Measurements from ENCODE around the gene C1orf226.

The C1orf226 gene

DNA sequence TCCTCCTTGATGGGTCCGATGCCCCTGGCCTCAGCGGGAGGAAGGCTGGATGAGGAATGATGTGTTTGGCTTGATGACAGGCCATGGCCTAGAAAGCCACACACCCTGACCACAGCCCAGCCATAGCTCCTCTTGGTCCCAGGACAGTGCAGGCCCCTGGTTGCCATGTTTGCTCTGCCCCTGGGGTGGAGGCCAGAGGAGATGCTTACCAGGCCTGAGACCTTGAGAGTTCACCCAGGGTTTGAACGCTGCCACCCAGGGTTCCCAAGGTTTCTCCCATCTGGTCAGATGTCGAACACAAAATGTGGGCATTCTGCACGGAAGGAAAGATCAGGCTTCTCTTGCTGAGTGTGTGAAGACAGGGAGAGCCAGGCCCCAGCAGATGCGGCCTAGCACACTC, 2.6 kb downstream of the C1orf226 start:
- no peak for DNase-seq (ENCODE audit: low read depth in 1 of 2, low spot score in 1 of 2)

DNA sequence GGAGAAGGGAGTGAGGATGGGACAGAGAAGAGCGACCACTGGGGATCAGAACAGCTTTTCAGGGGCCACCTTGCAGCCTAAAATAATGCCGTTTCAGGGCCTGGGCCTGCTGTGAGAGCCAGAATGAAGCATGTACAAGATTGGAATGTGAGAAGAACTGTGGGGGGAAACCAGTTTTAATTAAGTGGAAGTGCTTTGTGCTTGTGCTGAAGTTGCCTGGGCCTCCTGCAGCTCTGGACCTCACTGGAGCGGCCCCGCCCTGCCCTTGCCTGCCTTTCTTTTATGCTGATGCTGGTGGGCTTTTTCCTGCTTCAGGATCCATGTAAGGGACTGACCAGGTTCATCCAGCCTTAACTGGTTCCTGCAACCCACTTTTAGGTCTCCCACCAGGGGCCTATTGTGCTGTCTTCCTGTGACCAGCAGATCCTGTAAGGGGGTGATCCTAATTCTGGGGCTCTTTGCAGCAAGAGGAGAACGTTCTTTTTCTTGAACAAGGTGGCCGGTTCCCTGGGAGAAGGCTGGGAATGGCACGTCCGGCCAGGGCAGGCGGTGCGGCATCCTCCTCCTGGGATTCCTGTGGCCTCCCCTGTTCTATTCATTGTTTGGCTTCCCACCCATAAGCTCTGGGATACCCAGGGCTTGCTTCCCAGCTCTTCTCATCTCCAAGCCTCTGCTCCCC, 3.2 kb downstream of the C1orf226 start:
- DNase-seq (ENCODE audit: low read depth in 1 of 2, low spot score in 1 of 2) = no peak

DNA sequence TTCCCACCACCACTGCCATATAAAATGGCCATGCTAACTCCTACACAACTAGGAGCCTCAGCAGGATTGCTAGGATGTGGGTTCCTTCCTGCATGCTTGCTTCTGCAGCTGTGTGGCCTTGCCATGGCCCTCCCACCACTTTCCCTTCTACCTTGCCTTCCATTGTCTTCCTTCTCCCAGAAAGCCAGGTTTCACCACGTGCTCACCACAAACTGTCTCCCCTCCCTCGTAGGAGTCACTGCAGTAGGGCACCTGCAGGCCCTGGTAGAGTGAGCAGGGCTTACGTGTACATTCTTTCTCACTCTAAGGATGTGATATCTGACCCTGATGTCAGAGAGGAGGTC, 3.7 kb downstream of the C1orf226 start:
- DNase-seq (ENCODE audit: low read depth in 1 of 2, low spot score in 1 of 2) = no peak

DNA sequence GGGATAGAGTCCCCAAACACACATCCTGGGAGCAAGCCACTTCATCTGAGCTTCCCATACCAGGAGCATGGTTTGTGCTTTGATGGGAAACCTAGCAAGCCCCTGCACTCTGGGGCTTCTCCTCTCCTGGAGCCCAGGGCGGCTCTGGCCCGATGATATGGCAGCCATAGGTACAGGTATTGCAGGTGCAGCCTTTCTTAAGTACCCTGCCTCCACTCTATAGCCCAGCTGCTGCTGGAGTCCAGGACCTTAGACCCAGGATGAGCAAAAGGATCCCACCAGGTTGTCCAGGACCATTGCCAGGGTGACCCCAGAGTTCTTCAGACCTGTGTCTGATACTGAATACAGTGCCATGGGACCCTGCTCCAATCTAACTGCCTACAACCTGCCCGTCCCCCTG, 4.2 kb downstream of the C1orf226 start:
- no peak for DNase-seq (ENCODE audit: low read depth in 1 of 2, low spot score in 1 of 2)

GRCh38 chr1:162386292-162387225, 5.0 kb downstream of the C1orf226 start:
- no peak for DNase-seq (ENCODE audit: low read depth in 1 of 2, low spot score in 1 of 2)

GRCh38 chr1:162387226-162388082, 5.9 kb downstream of the C1orf226 start:
- no peak for DNase-seq (ENCODE audit: low read depth in 1 of 2, low spot score in 1 of 2)

DNA sequence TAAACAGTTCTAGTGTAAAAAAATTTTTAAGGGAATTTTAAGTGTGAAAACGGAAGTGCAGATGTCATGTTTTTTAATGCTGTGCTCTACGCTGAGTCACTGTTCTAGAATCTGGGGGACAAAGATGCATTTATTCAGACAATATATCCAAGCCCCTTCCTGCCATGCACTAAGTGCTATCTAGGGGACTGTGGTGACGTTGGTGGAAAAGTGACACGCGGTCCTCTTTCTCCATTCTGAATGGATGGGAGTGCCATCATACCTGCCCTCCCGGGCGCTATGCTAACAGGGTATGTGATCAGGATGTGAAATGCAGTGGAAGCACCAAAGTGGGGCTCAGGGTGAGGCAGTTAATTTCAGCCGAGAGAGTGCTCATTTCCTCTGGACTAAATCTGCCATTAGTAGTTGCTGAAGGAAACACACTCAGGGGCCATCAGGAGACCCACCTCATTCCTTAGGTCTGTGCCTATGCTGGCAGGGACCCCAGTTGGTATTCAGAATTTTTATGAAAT, 6.6 kb downstream of the C1orf226 start:
- no peak for DNase-seq (ENCODE audit: low read depth in 1 of 2, low spot score in 1 of 2)

GRCh38 chr1:162388615-162389014, 7.1 kb downstream of the C1orf226 start:
- no peak for DNase-seq (ENCODE audit: low read depth in 1 of 2, low spot score in 1 of 2)

DNA sequence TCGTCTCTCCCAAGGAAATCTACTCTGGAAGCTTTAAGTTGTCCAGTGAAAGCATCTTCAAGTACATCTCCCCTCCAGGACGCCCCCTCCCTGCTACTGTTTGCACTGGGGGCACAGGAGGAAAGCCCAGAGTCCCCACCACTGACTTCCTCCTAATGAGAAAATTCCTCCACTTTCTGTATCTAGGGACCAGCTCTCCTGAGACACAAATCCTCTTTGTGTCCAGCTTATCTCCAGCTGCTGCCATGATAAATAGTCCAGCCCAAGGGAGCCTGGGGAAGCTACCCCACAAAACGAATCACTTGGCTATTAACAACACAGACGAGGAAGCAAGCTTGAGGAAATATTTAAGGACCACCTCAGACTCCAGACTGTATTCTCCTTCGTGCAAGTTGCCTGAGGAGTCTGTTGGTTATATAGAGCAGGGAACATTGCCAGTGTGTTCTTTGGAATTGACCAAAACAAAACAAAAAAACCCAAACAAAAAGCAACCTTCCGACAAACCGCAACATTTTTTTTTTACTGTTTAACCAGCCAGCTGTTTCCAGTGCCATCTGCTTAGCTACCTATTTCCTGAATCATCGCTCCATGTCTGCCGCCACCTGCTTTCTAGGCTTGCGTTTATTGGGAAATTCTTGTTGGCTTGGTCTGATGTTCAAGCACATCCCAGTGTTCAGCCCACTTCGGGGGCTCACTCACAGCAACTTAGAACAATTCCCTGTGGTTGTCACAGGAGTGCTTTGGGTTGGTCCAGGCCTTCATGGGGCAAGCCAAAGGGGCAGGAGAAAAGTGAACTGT, 7.7 kb downstream of the C1orf226 start:
- no peak for DNase-seq (ENCODE audit: low read depth in 1 of 2, low spot score in 1 of 2)

GRCh38 chr1:162389971-162390370, 8.4 kb downstream of the C1orf226 start:
- DNase-seq (ENCODE audit: low read depth in 1 of 2, low spot score in 1 of 2) = no peak

DNA sequence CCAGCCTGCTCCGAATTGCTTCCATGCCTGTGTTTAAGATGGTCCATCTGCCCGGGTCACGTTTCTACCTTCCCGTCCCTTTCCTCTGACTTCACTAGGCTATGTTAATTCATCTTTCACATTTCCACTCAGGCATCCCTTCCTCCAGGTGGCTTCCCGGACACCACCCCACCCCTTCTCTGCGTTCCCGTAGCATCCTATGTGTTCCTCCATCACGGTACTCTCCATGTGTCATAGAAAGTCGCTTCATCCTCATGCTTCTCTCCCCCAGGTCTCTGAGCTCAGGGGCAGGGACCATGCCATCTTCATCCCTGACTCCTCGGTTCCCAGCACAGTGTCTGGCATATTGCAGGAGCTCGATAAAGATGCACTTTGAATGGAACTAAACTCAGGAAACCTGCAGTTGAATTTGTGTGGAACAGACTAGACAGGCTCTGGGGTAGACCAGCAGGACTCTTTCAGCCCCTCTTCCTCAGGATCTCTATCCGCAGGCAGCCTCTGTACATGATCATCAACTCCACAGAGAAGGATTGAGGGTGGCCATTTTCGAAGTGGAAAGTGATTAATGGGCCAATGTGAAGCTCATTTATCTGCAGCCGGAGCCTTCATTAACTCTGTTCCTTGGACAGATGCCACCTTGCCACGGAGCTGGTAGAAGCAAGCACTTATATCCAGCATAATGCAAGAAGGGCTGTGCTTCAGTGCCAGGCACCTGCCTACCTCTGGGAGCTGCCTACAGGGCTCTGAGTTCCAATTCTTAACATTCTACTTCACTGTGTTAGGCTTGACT, 9.1 kb downstream of the C1orf226 start:
- no peak for DNase-seq (ENCODE audit: low read depth in 1 of 2, low spot score in 1 of 2)

- DNase-seq (ENCODE audit: low read depth in 1 of 2, low spot score in 1 of 2) = no peak
Measured at GRCh38 chr1:162391790-162392563, 10.4 kb downstream of the C1orf226 start.

GRCh38 chr1:162396201-162396906, 14.8 kb downstream of the C1orf226 start:
- no peak for DNase-seq (ENCODE audit: low read depth in 1 of 2, low spot score in 1 of 2)

DNA sequence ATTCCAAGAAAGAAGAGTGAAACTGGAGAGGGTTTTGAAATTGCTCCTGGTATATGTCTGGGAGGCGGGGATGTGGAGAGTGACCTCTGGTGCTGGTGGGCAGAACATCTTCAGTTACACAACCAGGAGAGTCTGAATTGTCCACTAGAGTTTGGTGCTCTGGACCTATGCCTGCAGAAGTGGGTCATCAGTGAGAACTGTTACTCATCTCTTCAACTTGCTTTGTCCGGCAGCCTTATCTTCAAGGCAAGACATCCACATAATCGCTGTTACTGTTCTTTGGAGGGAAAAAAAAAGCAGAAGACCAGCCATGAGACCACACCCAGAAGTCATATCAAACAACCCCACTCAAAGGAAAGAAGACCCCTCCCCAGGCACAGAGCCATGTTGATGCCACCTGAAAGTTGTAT, 15.5 kb downstream of the C1orf226 start:
- no peak for DNase-seq (ENCODE audit: low read depth in 1 of 2, low spot score in 1 of 2)

DNA sequence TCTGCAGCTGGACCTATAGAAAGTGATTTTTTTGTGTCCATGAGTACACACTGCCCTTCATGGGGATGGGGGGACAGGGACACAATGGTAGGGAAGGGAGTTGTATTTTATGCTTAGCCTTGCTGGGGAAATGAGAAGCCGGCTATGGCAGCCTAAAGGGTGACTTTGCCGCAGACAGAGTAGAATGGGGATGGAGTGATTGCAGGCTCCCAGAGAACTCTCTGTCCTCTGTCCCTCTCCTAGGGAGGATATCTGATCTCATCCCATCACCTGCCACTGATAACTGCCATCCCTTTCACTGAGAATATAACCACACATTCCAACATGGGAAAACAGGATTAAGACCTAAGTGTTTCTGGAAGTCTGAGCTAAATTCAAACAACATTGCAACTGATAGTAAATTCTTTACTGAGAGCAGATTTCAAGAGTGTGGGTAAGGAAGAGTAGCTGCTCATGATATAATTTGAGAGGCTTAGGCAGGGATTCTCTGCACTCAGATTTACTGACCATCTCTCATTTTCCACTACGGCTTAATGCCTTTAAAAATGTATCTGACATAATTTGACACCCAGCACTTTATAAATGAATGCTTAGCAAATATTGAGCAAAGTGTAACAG, 16.5 kb downstream of the C1orf226 start:
- DNase-seq (ENCODE audit: low read depth in 1 of 2, low spot score in 1 of 2) = no peak

- no peak for DNase-seq (ENCODE audit: low read depth in 1 of 2, low spot score in 1 of 2)
Measured at GRCh38 chr1:162398999-162399580, 17.6 kb downstream of the C1orf226 start.

DNA sequence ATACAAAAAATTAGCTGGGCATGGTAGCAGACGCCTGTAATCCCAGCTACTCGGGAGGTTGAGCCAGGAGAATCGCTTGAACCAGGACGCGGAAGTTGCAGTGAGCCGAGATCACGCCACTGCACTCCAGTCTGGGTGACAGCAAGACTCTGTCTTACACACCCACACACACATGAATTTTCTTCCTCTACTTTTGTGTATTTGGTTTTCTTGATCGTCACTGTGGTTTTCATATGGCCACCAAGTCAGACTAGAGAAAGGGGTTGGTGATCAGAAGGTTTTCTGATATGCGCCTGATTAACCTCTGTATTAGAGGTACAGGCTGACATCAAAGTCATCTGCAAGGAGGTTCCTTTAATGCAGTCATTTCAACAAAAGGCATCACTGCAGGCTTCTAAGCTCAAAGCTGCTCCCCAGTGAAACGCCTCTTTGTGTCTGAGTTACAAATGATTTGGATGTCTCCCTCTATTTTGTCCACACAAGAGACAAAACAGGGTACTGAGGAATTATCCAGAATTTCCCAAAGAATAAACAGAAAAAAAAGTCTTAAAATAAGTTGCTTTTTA, 19.3 kb downstream of the C1orf226 start:
- DNase-seq (ENCODE audit: low read depth in 1 of 2, low spot score in 1 of 2) = no peak

Measured in activated T-helper 1 cell treated with anti-CD3 and anti-CD28 coated beads, Interleukin-2, amount 50 U/mL, for 16 hours (primary cell).